ENCODE results near the gene CYP2C8. TPM values are rescaled to one million over a fixed set of nuclear protein-coding genes. Genes with fewer than 3 reads are reported as not detected.

The CYP2C8 gene
- total and polyA plus RNA-seq, 2 of the 4 experiments (the other 2 are of a cell fraction), result 0.05 TPM; not detected in 1

DNA sequence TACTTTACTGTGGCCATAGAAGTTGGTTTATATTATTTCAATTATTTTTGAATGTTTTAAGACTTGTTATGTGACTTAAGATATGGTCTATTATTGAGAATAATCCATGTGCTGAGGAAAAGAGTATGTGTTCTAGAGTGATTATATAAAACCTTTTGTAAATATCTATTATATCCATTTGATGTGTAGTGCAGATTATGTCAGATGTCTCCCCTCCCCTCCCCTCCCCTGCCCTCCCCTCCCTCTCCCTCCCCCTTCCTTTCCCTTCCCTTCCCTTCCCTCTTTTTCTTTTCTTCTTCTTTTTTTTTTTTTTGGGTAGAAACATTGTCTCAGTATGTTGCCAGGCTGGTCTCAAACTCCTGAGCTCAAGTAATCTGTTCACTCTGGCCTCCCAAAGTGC lies 8.3 kb upstream of the CYP2C8 start:
- TF ChIP-seq, protein P1, sequence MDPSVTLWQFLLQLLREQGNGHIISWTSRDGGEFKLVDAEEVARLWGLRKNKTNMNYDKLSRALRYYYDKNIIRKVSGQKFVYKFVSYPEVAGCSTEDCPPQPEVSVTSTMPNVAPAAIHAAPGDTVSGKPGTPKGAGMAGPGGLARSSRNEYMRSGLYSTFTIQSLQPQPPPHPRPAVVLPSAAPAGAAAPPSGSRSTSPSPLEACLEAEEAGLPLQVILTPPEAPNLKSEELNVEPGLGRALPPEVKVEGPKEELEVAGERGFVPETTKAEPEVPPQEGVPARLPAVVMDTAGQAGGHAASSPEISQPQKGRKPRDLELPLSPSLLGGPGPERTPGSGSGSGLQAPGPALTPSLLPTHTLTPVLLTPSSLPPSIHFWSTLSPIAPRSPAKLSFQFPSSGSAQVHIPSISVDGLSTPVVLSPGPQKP (IDR thresholded peaks at IDR 0.05; ENCODE audit: borderline replicate concordance, low read depth, low read length), result no peak
- TF ChIP-seq MAZ (IDR thresholded peaks at IDR 0.05; ENCODE audit: borderline replicate concordance, low read depth, low read length) (no peak), NFE2L2 (IDR thresholded peaks at IDR 0.05; ENCODE audit: low read depth, low read length) (no peak), POLR2A (IDR thresholded peaks at IDR 0.05; ENCODE audit: low read depth, low read length) (no peak), CHD1 (IDR thresholded peaks at IDR 0.05; ENCODE audit: low read depth, low read length) (no peak)
- H3K18ac ChIP-seq (ENCODE audit: low read depth, low read length), result no peak overlapping the region
- H4K5ac ChIP-seq (ENCODE audit: low read depth, low read length), result no peak overlapping the region
- in situ Hi-C loops (cut with MboI; ENCODE audit: low sequenced_read_pairs) (no loop called here), intact Hi-C loops (cut with micrococcal nuclease) (no loop called here), dilution Hi-C loops (cut with HindIII; ENCODE audit: low sequenced_read_pairs, unreplicated experiment) (no loop called here)
- DNase-seq, result no peak
- H2AK5ac ChIP-seq (ENCODE audit: low read depth, low read length), result no peak overlapping the region
- H3K79me1 ChIP-seq (ENCODE audit: low read depth in 1 of 2, low read length in 2 of 2), result no peaks in the 10 kb centered on the region
- H4K91ac ChIP-seq (ENCODE audit: insufficient read depth, low read depth, low read length), result no peak overlapping the region
- no peak for ATAC-seq (ENCODE audit: low read depth)
- H3K27me3 ChIP-seq (ENCODE audit: control insufficient read depth, insufficient read depth, low read length), result no peaks in the 10 kb centered on the region
- H3K27ac ChIP-seq (ENCODE audit: insufficient read depth, low read length), result no peak overlapping the region
- no peak overlapping the region for H3K9ac ChIP-seq (ENCODE audit: low read depth, low read length)
- H3K23ac ChIP-seq (ENCODE audit: low read depth, low read length), result no peak overlapping the region
- H2BK5ac ChIP-seq (ENCODE audit: low read depth, low read length, poor library complexity, severe bottlenecking), result no peak overlapping the region
- H2BK120ac ChIP-seq (ENCODE audit: low read depth, low read length), result no peak overlapping the region
- no peak overlapping the region for H3K14ac ChIP-seq (replicated peaks; ENCODE audit: low read depth, low read length)
- ChIA-PET CTCF (no interaction called here), POLR2A (ENCODE audit: unreplicated experiment) (no interaction called here)
- H2AK9ac ChIP-seq (replicated peaks; ENCODE audit: low read depth, low read length, poor library complexity), result no peak overlapping the region
- no peaks in the 10 kb centered on the region for H3K9me3 ChIP-seq (ENCODE audit: control insufficient read depth, insufficient read depth, low read length)
- no TSS peak for BruUV-seq (replicated peaks)
- H2BK20ac ChIP-seq (ENCODE audit: low read depth, low read length), result no peak overlapping the region
- no peak overlapping the region for H3K56ac ChIP-seq (ENCODE audit: extremely low read depth, insufficient read depth, low read length)
- no peak overlapping the region for H4K8ac ChIP-seq (ENCODE audit: low read depth in 2 of 2, low read length in 2 of 2)
- no peak overlapping the region for H2AFZ ChIP-seq (replicated peaks; ENCODE audit: low read length, poor library complexity)
- no peak overlapping the region for H3K4me3 ChIP-seq (ENCODE audit: insufficient read depth, low read depth, low read length)
- no peaks in the 10 kb centered on the region for H3K9me1 ChIP-seq (ENCODE audit: insufficient read depth, low read length)
- no peaks in the 10 kb centered on the region for H4K20me1 ChIP-seq (ENCODE audit: insufficient read depth, low read length)
- H2BK15ac ChIP-seq (ENCODE audit: low read depth, low read length), result no peak overlapping the region
- H3K4me1 ChIP-seq (ENCODE audit: control insufficient read depth, insufficient read depth, low read length), result no peaks in the 10 kb centered on the region
- no peaks in the 10 kb centered on the region for H3K36me3 ChIP-seq (ENCODE audit: control insufficient read depth, insufficient read depth, low read length)
- H3K4me2 ChIP-seq (ENCODE audit: low read depth, low read length), result no peak overlapping the region
- no peak overlapping the region for H3K4ac ChIP-seq (ENCODE audit: low read depth, low read length)

All from IMR-90 (cell line).